A549 (cell line): ENCODE data around the gene SLC36A1. TPM values are rescaled to one million over a fixed set of nuclear protein-coding genes. Genes with fewer than 3 reads are reported as not detected.

Source experiments
- ATAC-seq, 2 experiments: fragments of 200-7000 bp in 1 of 2; fragments of >200 bp in 1 of 2; cut with Nextera tagmentation in 1 of 2; cut with Tn5 transposase in 1 of 2; 3 replicates each; pipeline versions ENCODE4 v1.8.0 to v1.9.1; 2018 to 2020; ENCODE audit warnings: mild to moderate bottlenecking in 1 of 2, moderate library complexity in 1 of 2
- CTCF ChIA-PET: fragments of 300-600 bp; sonication (Branson Sonifier 250); formaldehyde crosslinking; extraction: SDS; loops from one replicate; lab custom pipeline; 2021; ENCODE audit warnings: antibody characterized with exemption, inconsistent platforms; lab: Yijun Ruan, JAX
- POLR2A ChIA-PET: fragments of 350-600 bp; formaldehyde crosslinking; extraction: SDS; loops from one replicate; lab custom pipeline; 2021; ENCODE audit warnings: antibody characterized with exemption, inconsistent platforms; lab: Yijun Ruan, JAX
- DNase-seq, 2 experiments: peaks; one replicate each; pipeline versions ENCODE4 v3.0.0 to v3.0.0-alpha.2; 2011 to 2016; ENCODE audit warnings: low read depth in 1 of 2, low spot score in 1 of 2
- FAIRE-seq: peaks from 2 replicates; lab custom pipeline; 2011; peaks lifted over from hg19 to GRCh38; lab: Jason Lieb, UNC
- H3K27ac ChIP-seq, 2 experiments: fragments of >200 bp; sonication (Bioruptor Twin); formaldehyde crosslinking; 3 replicates each; pipeline ENCODE4 v1.5.1; 2016 to 2017
- H3K4me1 ChIP-seq: fragments of >200 bp; sonication (Bioruptor Twin); formaldehyde crosslinking; 3 replicates; pipeline ENCODE4 v1.6.1; 2016
- H3K4me2 ChIP-seq: fragments of >200 bp; sonication (Bioruptor Twin); formaldehyde crosslinking; 3 replicates; pipeline ENCODE4 v1.6.1; 2016
- H3K4me3 ChIP-seq: fragments of >200 bp; sonication (Bioruptor Twin); formaldehyde crosslinking; 3 replicates; pipeline ENCODE4 v1.5.1; 2016
- H3K9me3 ChIP-seq: fragments of >200 bp; sonication (Bioruptor Twin); formaldehyde crosslinking; 3 replicates; pipeline ENCODE4 v1.6.1; 2016
- CEBPB ChIP-seq, 2 experiments: fragments of >200 bp in 1 of 2; sonication (Bioruptor Twin) in 1 of 2; formaldehyde crosslinking in 1 of 2; IDR thresholded peaks; 2 replicates each; pipeline ENCODE4 v1.6.1; 2012 to 2016
- CHD2 ChIP-seq: fragments of 150-350 bp; IDR thresholded peaks from 2 replicates; pipeline ENCODE4 v1.6.1; 2014; ENCODE audit warnings: low read length; ENCODE audit not compliant: partially characterized antibody
- EHMT2 ChIP-seq: fragments of 200-600 bp; sonication (generic); IDR thresholded peaks from 2 replicates; pipeline ENCODE4 v1.6.1; 2016; ENCODE audit warnings: antibody characterized with exemption, low read depth, mild to moderate bottlenecking, moderate library complexity
- EP300 ChIP-seq, 2 experiments: fragments of >200 bp; sonication (Bioruptor Twin); formaldehyde crosslinking; IDR thresholded peaks; 2 replicates in 1 of 2; 3 replicates in 1 of 2; pipeline ENCODE4 v1.6.1; 2016 to 2017
- FOSB ChIP-seq: fragments of 250-450 bp; sonication (Bioruptor Pico); IDR thresholded peaks from 2 replicates; pipeline ENCODE4 v1.5.0; 2020; ENCODE audit warnings: mild to moderate bottlenecking, moderate library complexity
- FOSL2 ChIP-seq, 2 experiments: fragments of 450-650 bp in 1 of 2; fragments of >200 bp in 1 of 2; sonication (Bioruptor Twin) in 1 of 2; formaldehyde crosslinking; IDR thresholded peaks; 2 replicates each; pipeline versions ENCODE4 v1.5.0 to v1.6.1; 2016 to 2020; ENCODE audit warnings: mild to moderate bottlenecking in 1 of 2, moderate library complexity in 1 of 2
- FOXS1 ChIP-seq: fragments of 250-450 bp; sonication (Bioruptor Pico); IDR thresholded peaks from 2 replicates; pipeline ENCODE4 v1.5.0; 2020; ENCODE audit warnings: mild to moderate bottlenecking, moderate library complexity
- HOXA7 ChIP-seq: fragments of 250-450 bp; sonication (Bioruptor Pico); IDR thresholded peaks from 2 replicates; pipeline ENCODE4 v1.5.0; 2020; ENCODE audit warnings: mild to moderate bottlenecking, moderate library complexity
- JUN ChIP-seq, 2 experiments: fragments of >200 bp; sonication (Bioruptor Twin); formaldehyde crosslinking; IDR thresholded peaks; 2 replicates in 1 of 2; 3 replicates in 1 of 2; pipeline ENCODE4 v1.6.1; 2016 to 2017
- KDM1A ChIP-seq: fragments of 200-600 bp; sonication (generic); IDR thresholded peaks from 2 replicates; pipeline ENCODE4 v1.6.1; 2016; ENCODE audit warnings: low read depth, mild to moderate bottlenecking
- KDM5A ChIP-seq: fragments of 200-600 bp; sonication (generic); IDR thresholded peaks from 2 replicates; pipeline ENCODE4 v1.6.1; 2016; ENCODE audit warnings: antibody characterized with exemption, mild to moderate bottlenecking
- MYC ChIP-seq: IDR thresholded peaks from 2 replicates; pipeline ENCODE4 v1.6.1; 2012; ENCODE audit warnings: mild to moderate bottlenecking, inconsistent platforms, low read length, improper control_type of control experiment, borderline replicate concordance
- PHF8 ChIP-seq: fragments of 200-600 bp; sonication (generic); IDR thresholded peaks from 2 replicates; pipeline ENCODE4 v1.6.1; 2016; ENCODE audit warnings: low read depth, mild to moderate bottlenecking, antibody characterized with exemption, moderate library complexity, borderline replicate concordance
- POLR2A ChIP-seq: IDR thresholded peaks from 2 replicates; pipeline ENCODE4 v1.6.1; 2012; ENCODE audit warnings: mild to moderate bottlenecking, low read length
- RFX5 ChIP-seq: fragments of 450-650 bp; IDR thresholded peaks from 2 replicates; pipeline ENCODE4 v1.7.1; 2014; ENCODE audit warnings: antibody characterized with exemption, mild to moderate bottlenecking, moderate library complexity
- RNF2 ChIP-seq: fragments of 200-600 bp; sonication (generic); IDR thresholded peaks from 2 replicates; pipeline ENCODE4 v1.6.1; 2016; ENCODE audit warnings: low read depth, mild to moderate bottlenecking, antibody characterized with exemption, moderate library complexity, borderline replicate concordance
- SREBF2 ChIP-seq: fragments of 450-650 bp; IDR thresholded peaks from 2 replicates; pipeline ENCODE4 v1.6.1; 2014; ENCODE audit warnings: mild to moderate bottlenecking, moderate library complexity
- TP53 ChIP-seq: fragments of 250-450 bp; sonication (Bioruptor Pico); IDR thresholded peaks from 2 replicates; pipeline ENCODE4 v1.5.0; 2021; ENCODE audit warnings: mild to moderate bottlenecking, moderate library complexity
- ZSCAN20 ChIP-seq: fragments of 250-450 bp; sonication (Bioruptor Pico); IDR thresholded peaks from 2 replicates; pipeline ENCODE4 v1.8.0; 2022; ENCODE audit warnings: mild to moderate bottlenecking, moderate library complexity
- WGBS: methylation state at CpG from one replicate; pipeline ENCODE4 v1.1.6; 2017; ENCODE audit errors: missing lambda C conversion rate; 5-methylcytosine and 5-hydroxymethylcytosine counted together
- polyA plus RNA-seq, 4 experiments: library from polyadenylated mRNA; depleted of rRNA in 3 of 4; stranded (reverse); fragments of >200 nt; fragmentation: RNase III in 1 of 4; extraction: RNeasy Plus Mini Kit Qiagen cat#74134 plus additional on column Dnase treatment in 1 of 4; gene quantifications; 2 replicates in 3 of 4; 3 replicates in 1 of 4; pipeline ENCODE4 v1.2.3, GENCODE V29; 2011 to 2017
- TF ChIP-seq, protein P1 (sequence below): fragments of >200 bp; sonication (Bioruptor Twin); formaldehyde crosslinking; IDR thresholded peaks from 2 replicates; pipeline ENCODE4 v1.6.1; 2016
- TF ChIP-seq, protein P2 (sequence below): IDR thresholded peaks from 2 replicates; pipeline ENCODE4 v1.6.1; 2012; ENCODE audit warnings: low read depth, borderline replicate concordance
- TF ChIP-seq, protein P3 (sequence below): fragments of 200-600 bp; sonication (generic); IDR thresholded peaks from 2 replicates; pipeline ENCODE4 v1.6.1; 2016; ENCODE audit warnings: antibody characterized with exemption, mild to moderate bottlenecking, moderate library complexity
- TF ChIP-seq, protein P4 (sequence below): fragments of >200 bp; sonication (Bioruptor Twin); formaldehyde crosslinking; IDR thresholded peaks from 3 replicates; pipeline ENCODE4 v1.6.1; 2016
- TF ChIP-seq, protein P5 (sequence below): fragments of 250-450 bp; sonication (Bioruptor Pico); IDR thresholded peaks from 2 replicates; pipeline ENCODE4 v1.5.0; 2020; ENCODE audit warnings: low read depth, mild to moderate bottlenecking, moderate library complexity

SLC36A1 gene
- polyA plus RNA-seq, 2 of the 4 experiments (the other 2 are of a cell fraction): 7.4 to 10.8 TPM

DNA sequence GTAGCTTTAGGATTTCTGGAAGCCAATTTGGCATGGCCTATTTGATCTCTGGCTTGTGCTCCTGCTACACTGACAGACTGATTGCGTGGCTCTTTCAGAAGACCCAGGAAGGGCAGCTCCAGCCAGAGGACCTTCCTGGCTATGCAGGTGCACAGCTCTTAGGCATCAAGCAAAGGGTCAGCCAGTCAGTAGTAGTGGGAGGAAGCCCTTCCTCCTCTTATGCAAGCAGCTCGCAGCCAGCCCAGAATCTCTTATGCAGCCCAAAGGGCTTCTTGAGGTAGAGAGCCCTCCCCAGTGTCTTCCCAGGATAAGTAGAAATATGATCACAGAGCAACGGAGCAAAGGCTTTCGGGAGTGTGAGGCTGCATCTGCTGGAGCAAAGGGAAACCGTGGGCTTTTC, 43.2 kb downstream of the SLC36A1 start:
- H3K4me2 ChIP-seq: no peak overlapping the region
- ChIA-PET CTCF (interaction anchor here (0.6 to 1.6 kb wide), 5 partner anchors 10 to 249 kb away, joined by 3 to 6 read pairs (median 3); no protein-coding TSS in a partner anchor), POLR2A (no interaction called here)
- ATAC-seq: no peak
- 86% methylated on average over 4 of the region's 5 CpGs for WGBS
- no peak overlapping the region for H3K4me3 ChIP-seq
- no peak for FAIRE-seq
- H3K27ac ChIP-seq: no peak overlapping the region
- no peaks in the 10 kb centered on the region; the same call in 2 of the 3 replicates for H3K4me1 ChIP-seq
- no peaks in the 10 kb centered on the region for H3K9me3 ChIP-seq
- DNase-seq: no peak
- TF ChIP-seq EP300 (IDR thresholded peaks at IDR 0.05) (no peak), PHF8 (no peak), KDM1A (no peak), JUN (IDR thresholded peaks at IDR 0.05) (no peak), POLR2A (no peak)

DNA sequence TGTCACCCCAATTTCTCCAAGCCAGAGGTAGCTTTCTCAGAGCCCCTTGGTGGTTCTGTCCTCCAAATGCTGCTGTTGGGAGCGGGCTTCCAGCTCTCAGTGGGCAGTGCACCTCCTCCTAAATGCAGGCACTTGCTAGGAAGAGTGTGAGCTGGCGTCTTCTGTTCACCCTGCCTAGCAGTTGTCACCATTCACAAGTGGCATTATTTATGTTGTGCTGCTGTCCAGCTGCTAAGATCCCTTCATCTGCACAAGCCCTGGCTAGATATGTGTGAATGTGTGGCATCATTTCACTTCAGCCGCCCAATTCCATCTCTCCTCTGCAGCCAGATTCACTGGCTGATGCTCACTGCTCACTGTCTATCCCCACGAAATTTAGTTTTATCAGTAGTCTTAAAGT, 43.7 kb downstream of the SLC36A1 start:
- Histone ChIP-seq H3K4me2 (no peak overlapping the region), H3K9me3 (no peaks in the 10 kb centered on the region), H3K27ac (no peak overlapping the region), H3K4me1 (no peaks in the 10 kb centered on the region; the same call in 2 of the 3 replicates), H3K4me3 (no peak overlapping the region)
- TF ChIP-seq KDM5A: no peak
- no peak for FAIRE-seq
- ATAC-seq: no peak
- 65% methylated on average over 4 of the region's 4 CpGs for WGBS
- DNase-seq: no peak
- CTCF ChIA-PET: interaction anchor here (0.6 to 1.6 kb wide), 4 partner anchors 9 to 250 kb away, joined by 3 to 6 read pairs (median 4); no protein-coding TSS in a partner anchor
- POLR2A ChIA-PET: no interaction called here

DNA sequence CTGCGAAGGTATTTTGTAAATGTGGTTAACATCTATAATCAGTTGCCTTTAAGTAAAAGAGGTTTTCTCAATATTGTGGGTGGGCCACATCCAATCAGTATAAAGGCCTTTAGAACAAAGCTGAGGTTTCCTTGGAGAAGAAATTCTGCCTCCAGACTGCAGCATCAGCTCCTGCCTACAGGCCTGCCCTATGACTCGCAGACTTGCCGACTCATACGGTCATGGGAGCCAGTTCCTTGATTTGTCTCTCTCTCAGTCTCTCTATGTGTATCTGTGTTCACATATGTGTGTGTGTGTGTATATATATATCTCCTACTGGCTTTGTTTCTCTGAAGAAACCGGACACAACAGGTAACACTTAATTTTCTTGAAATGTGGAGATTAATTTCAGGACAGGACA, 45.3 kb downstream of the SLC36A1 start:
- H3K9me3 ChIP-seq: no peaks in the 10 kb centered on the region
- no peak overlapping the region for H3K4me2 ChIP-seq
- TF ChIP-seq TP53 (CRISPR knock-in tag) (no peak), RFX5 (no peak), HOXA7 (no peak), EHMT2 (no peak), RNF2 (no peak), EP300 (IDR thresholded peaks at IDR 0.05) (no peak), JUN (IDR thresholded peaks at IDR 0.05) (no peak), FOSL2 (IDR thresholded peaks at IDR 0.05) (no peak), FOSL2 (CRISPR knock-in tag; IDR thresholded peaks at IDR 0.05) (no peak)
- TF ChIP-seq, protein P1, sequence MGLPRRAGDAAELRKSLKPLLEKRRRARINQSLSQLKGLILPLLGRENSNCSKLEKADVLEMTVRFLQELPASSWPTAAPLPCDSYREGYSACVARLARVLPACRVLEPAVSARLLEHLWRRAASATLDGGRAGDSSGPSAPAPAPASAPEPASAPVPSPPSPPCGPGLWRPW: no peak
- TF ChIP-seq, protein P2, sequence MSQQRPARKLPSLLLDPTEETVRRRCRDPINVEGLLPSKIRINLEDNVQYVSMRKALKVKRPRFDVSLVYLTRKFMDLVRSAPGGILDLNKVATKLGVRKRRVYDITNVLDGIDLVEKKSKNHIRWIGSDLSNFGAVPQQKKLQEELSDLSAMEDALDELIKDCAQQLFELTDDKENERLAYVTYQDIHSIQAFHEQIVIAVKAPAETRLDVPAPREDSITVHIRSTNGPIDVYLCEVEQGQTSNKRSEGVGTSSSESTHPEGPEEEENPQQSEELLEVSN: no peak
- TF ChIP-seq, all 56 proteins: peak for 0
- H3K27ac ChIP-seq: no peak overlapping the region
- H3K4me3 ChIP-seq: no peak overlapping the region
- H3K4me1 ChIP-seq: no peaks in the 10 kb centered on the region; the same call in 2 of the 3 replicates
- ATAC-seq (peak; percentile 82 to 84), FAIRE-seq (no peak), DNase-seq (peak in 1 of 2 experiments; percentile 32)
- 66% methylated on average over 5 of the region's 5 CpGs for WGBS
- ChIA-PET CTCF (interaction anchor here (0.6 to 2.4 kb wide), 3 partner anchors 14 to 159 kb away, joined by 3 to 8 read pairs (median 4); no protein-coding TSS in a partner anchor), POLR2A (no interaction called here)

DNA sequence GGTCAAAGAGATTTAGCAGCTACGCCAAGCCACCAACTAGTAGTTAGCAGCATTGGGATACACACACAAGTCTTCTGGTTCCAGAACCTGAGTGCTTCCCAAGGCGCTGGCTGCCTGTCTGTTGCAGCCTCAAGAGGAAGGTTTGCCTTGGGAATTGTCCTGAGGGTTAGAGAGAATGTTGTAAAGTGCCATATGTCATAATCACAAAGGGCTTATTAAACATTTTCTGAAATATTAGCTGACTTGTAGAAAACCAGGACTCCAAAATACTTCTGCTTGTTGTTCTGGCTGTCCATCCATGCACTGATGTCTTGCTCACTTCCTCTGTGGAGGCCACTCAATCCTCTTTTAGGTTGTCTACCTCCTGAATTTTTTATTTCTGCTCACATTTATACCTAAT, 46.3 kb downstream of the SLC36A1 start:
- ChIA-PET CTCF (interaction anchor here (2.4 kb wide), 1 partner anchor 158 kb away, joined by 8 read pairs; no protein-coding TSS in a partner anchor), POLR2A (no interaction called here)
- no peak for ATAC-seq
- Histone ChIP-seq H3K4me3 (no peak overlapping the region), H3K4me2 (no peak overlapping the region), H3K4me1 (no peaks in the 10 kb centered on the region; the same call in 2 of the 3 replicates), H3K9me3 (no peaks in the 10 kb centered on the region), H3K27ac (no peak overlapping the region)
- FAIRE-seq: no peak
- 86% methylated on average over 2 of the region's 2 CpGs for WGBS
- no peak for DNase-seq
- TF ChIP-seq FOSL2 (IDR thresholded peaks at IDR 0.05): no peak
- TF ChIP-seq FOSL2 (CRISPR knock-in tag; IDR thresholded peaks at IDR 0.05): no peak
- TF ChIP-seq SREBF2: no peak
- TF ChIP-seq, protein P3, sequence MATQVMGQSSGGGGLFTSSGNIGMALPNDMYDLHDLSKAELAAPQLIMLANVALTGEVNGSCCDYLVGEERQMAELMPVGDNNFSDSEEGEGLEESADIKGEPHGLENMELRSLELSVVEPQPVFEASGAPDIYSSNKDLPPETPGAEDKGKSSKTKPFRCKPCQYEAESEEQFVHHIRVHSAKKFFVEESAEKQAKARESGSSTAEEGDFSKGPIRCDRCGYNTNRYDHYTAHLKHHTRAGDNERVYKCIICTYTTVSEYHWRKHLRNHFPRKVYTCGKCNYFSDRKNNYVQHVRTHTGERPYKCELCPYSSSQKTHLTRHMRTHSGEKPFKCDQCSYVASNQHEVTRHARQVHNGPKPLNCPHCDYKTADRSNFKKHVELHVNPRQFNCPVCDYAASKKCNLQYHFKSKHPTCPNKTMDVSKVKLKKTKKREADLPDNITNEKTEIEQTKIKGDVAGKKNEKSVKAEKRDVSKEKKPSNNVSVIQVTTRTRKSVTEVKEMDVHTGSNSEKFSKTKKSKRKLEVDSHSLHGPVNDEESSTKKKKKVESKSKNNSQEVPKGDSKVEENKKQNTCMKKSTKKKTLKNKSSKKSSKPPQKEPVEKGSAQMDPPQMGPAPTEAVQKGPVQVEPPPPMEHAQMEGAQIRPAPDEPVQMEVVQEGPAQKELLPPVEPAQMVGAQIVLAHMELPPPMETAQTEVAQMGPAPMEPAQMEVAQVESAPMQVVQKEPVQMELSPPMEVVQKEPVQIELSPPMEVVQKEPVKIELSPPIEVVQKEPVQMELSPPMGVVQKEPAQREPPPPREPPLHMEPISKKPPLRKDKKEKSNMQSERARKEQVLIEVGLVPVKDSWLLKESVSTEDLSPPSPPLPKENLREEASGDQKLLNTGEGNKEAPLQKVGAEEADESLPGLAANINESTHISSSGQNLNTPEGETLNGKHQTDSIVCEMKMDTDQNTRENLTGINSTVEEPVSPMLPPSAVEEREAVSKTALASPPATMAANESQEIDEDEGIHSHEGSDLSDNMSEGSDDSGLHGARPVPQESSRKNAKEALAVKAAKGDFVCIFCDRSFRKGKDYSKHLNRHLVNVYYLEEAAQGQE: no peak
- TF ChIP-seq, protein P4, sequence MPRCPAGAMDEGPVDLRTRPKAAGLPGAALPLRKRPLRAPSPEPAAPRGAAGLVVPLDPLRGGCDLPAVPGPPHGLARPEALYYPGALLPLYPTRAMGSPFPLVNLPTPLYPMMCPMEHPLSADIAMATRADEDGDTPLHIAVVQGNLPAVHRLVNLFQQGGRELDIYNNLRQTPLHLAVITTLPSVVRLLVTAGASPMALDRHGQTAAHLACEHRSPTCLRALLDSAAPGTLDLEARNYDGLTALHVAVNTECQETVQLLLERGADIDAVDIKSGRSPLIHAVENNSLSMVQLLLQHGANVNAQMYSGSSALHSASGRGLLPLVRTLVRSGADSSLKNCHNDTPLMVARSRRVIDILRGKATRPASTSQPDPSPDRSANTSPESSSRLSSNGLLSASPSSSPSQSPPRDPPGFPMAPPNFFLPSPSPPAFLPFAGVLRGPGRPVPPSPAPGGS: no peak
- TF ChIP-seq FOSB (CRISPR knock-in tag): no peak
- TF ChIP-seq KDM1A: no peak
- TF ChIP-seq TP53 (CRISPR knock-in tag): no peak
- TF ChIP-seq CEBPB (IDR thresholded peaks at IDR 0.05): no peak
- no peak for TF ChIP-seq MYC
- TF ChIP-seq, protein P5, sequence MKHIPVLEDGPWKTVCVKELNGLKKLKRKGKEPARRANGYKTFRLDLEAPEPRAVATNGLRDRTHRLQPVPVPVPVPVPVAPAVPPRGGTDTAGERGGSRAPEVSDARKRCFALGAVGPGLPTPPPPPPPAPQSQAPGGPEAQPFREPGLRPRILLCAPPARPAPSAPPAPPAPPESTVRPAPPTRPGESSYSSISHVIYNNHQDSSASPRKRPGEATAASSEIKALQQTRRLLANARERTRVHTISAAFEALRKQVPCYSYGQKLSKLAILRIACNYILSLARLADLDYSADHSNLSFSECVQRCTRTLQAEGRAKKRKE (CRISPR knock-in tag): no peak
- TF ChIP-seq CHD2: no peak
- TF ChIP-seq ZSCAN20: no peak
- TF ChIP-seq FOXS1 (CRISPR knock-in tag): no peak
